ENCODE results near the gene NCSTN.

DNA sequence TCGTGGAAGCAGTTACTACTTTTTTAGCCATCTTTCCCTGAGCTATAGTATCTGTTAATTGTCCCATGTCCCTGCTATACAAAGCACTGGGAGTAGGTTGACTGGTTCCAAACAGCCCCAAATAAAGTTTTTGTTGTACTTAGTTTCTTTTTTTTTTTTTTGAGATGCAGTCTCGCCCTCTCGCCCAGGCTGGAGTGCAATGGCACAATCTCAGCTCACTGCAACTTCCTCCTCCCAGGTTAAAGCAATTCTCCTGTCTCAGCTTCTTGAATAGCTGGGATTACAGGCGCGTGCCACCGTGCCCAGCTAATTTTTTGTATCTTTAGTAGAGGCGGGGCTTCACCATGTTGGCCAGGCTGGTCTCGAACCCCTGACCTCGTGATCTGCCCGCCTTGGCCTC is 3.3 kb downstream of the NCSTN start:
- TF ChIP-seq, protein P1, sequence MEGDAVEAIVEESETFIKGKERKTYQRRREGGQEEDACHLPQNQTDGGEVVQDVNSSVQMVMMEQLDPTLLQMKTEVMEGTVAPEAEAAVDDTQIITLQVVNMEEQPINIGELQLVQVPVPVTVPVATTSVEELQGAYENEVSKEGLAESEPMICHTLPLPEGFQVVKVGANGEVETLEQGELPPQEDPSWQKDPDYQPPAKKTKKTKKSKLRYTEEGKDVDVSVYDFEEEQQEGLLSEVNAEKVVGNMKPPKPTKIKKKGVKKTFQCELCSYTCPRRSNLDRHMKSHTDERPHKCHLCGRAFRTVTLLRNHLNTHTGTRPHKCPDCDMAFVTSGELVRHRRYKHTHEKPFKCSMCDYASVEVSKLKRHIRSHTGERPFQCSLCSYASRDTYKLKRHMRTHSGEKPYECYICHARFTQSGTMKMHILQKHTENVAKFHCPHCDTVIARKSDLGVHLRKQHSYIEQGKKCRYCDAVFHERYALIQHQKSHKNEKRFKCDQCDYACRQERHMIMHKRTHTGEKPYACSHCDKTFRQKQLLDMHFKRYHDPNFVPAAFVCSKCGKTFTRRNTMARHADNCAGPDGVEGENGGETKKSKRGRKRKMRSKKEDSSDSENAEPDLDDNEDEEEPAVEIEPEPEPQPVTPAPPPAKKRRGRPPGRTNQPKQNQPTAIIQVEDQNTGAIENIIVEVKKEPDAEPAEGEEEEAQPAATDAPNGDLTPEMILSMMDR (IDR thresholded peaks at IDR 0.05; ENCODE audit: low read depth, low read length), result no peak
- no peak for TF ChIP-seq EZH2phosphoT487 (IDR thresholded peaks at IDR 0.05; ENCODE audit: low read depth)

All from OCI-LY3 (cell line).